ENCODE data around the gene PHF21A.

The PHF21A gene

GRCh38 chr11:45885274-45885920 is 235.9 kb downstream of the PHF21A start, which contains the start of gene MAPK8IP1:
Gene MAPK8IP1 (plus strand): TSS chr11:45885651. CDS start chr11:45885821, 170 bp downstream.
- peak; percentile 31 to 51 for DNase-seq (ENCODE audit: low read depth in 2 of 2)

- DNase-seq (ENCODE audit: low read depth in 2 of 2), result no peak
Measured at GRCh38 chr11:45884596-45885185, 236.6 kb downstream of the PHF21A start.

Measured in stimulated activated CD4-positive, alpha-beta T cell treated with anti-CD3 and anti-CD28 coated beads, Interleukin-1b, Interleukin-23, amount 100 ng/mL, for 4 hours (primary cell).